Ovary (tissue), 9 donors: ENCODE measurements around the gene MEIS1. TPM values are rescaled to one million over a fixed set of nuclear protein-coding genes. Genes with fewer than 3 reads are reported as not detected.

Experiments used
- DNase-seq, 5 donors: peaks; one replicate each; pipeline ENCODE4 v3.0.0-alpha.2; 2019 to 2020
- H3K27ac ChIP-seq, 2 donors: fragments of 200-600 bp; one replicate each; pipeline versions ENCODE4 v1.5.1 to v1.8.0; 2019 to 2022
- H3K27me3 ChIP-seq: fragments of 200-600 bp; one replicate; pipeline ENCODE4 v1.8.0; 2022
- H3K36me3 ChIP-seq: fragments of 200-600 bp; sonication (generic); one replicate; pipeline ENCODE4 v1.5.1; 2019
- H3K4me1 ChIP-seq: one replicate; pipeline ENCODE4 v1.8.1; 2013; ENCODE audit warnings: mild to moderate bottlenecking, moderate library complexity; ENCODE audit not compliant: insufficient read depth
- H3K4me3 ChIP-seq: fragments of 200-600 bp; sonication (generic); one replicate; pipeline ENCODE4 v1.5.1; 2017
- H3K9me3 ChIP-seq, 2 donors: fragments of 200-600 bp in 1 of 2; sonication (generic) in 1 of 2; one replicate each; pipeline versions ENCODE4 v1.5.1 to v1.8.1; 2013 to 2019; ENCODE audit warnings: mild to moderate bottlenecking in 1 of 2, moderate library complexity in 1 of 2
- CTCF ChIP-seq, 3 donors: fragments of 450-650 bp in 2 of 3; fragments of 200-600 bp in 1 of 3; IDR thresholded peaks; one replicate each; pipeline versions ENCODE4 v1.5.1 to v1.8.0; 2016 to 2022; ENCODE audit warnings: antibody characterized with exemption in 3 of 3, mild to moderate bottlenecking in 1 of 3
- EP300 ChIP-seq: sonication (generic); formaldehyde crosslinking; IDR thresholded peaks from one replicate; pipeline ENCODE4 v1.6.1; 2017; ENCODE audit warnings: antibody characterized with exemption
- POLR2A ChIP-seq: fragments of 450-650 bp; IDR thresholded peaks from one replicate; pipeline ENCODE4 v1.6.1; 2017; ENCODE audit warnings: antibody characterized with exemption, mild to moderate bottlenecking, moderate library complexity
- WGBS, 3 donors: extraction: QIAGEN DNeasy Blood & Tissue Kit in 1 of 3; methylation state at CpG; one replicate each; pipeline versions ENCODE4 v1.1.5 to v1.1.7; 2013 to 2017; 5-methylcytosine and 5-hydroxymethylcytosine counted together
- intact Hi-C, 4 donors: fragments of 100-400 bp; cut with DNase I; formaldehyde crosslinking; loops; one replicate each; pipeline versions ENCODE4 v1.11.0 to v1.15.1; 2022 to 2023
- polyA plus RNA-seq, 2 donors: library from polyadenylated mRNA; stranded (reverse); fragments of 200-250 nt in 1 of 2; fragments of 350-450 nt in 1 of 2; fragmentation: Illumina TruSeq in 1 of 2; extraction: RNeasy Lipid Tissue Mini Kit (QIAGEN cat#74804) in 1 of 2; gene quantifications; one replicate each; pipeline ENCODE4 v1.2.3, GENCODE V29; 2013 to 2014
- total RNA-seq, 7 donors: library from RNA; depleted of rRNA in 2 of 7; stranded (reverse); fragments of >200 nt in 2 of 7; fragmentation: NEBNext Ultra II Directional in 3 of 7; extraction: Animal tissue kit (Norgen Biotek cat#: 25700) in 3 of 7; gene quantifications; one replicate each; pipeline versions ENCODE4 v1.1.0 to v1.2.4, GENCODE V29; 2016 to 2023
- donor health status: DM: no; HTN: no; CAD: no; lungs with moderate emphysema.
- donor health status: DM: no; HTN: no; CAD: no.
- donor health status: Bipolar disorder and iron deficiency.
- donor health status: DM: yes; HTN: yes; CAD: no.
- donor health status: DM: no; HTN: no; CAD: no.
- donor health status: DM: yes; HTN: yes; CAD: no.

The MEIS1 gene
- total and polyA plus RNA-seq, 9 donors: 19.4 to 163 (median 80.4) TPM

DNA sequence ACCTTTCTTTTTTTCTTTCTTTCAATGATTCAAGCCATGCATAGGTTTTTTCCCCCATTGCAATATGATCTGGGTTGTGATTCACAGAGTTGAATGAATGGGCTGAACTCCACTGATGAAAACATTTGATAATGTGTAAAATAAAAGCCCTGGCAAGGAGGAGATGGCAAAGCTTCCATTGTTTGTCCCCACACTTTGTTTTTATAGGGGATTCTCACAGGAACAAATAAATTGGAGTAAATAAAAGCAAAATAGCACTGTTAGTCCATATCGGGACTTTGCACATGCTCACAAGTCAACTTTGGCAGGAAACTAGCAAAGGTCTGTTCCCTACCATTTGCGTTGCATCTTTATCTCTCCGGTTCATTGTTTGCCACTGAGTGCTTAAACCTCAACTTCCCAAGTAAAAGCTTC, 55.7 kb downstream of the MEIS1 start:
- DNase-seq: no peak
- H3K4me3 ChIP-seq: no peak overlapping the region
- H3K4me1 ChIP-seq: peaks cover 6% of the 10 kb centered on the region
- TF ChIP-seq EP300 (no peak), CTCF (IDR thresholded peaks at IDR 0.05) (no peak), POLR2A (no peak)
- intact Hi-C loops: loop anchor here in 1 of 4 donors (10.0 kb wide), 1 partner anchor 46 kb away; no protein-coding TSS in a partner anchor
- H3K9me3 ChIP-seq: no peaks in the 10 kb centered on the region
- 27 to 39% (median 32%) methylated on average over 3 of the region's 3 CpGs for WGBS, 3 donors
- H3K36me3 ChIP-seq: no peaks in the 10 kb centered on the region
- H3K27me3 ChIP-seq: no peaks in the 10 kb centered on the region
- no peak overlapping the region for H3K27ac ChIP-seq

- Histone ChIP-seq H3K27me3 (no peaks in the 10 kb centered on the region), H3K9me3 (no peaks in the 10 kb centered on the region), H3K4me1 (peaks cover 18% of the 10 kb centered on the region), H3K4me3 (no peak overlapping the region), H3K27ac (no peak overlapping the region), H3K36me3 (no peaks in the 10 kb centered on the region)
- intact Hi-C loops: loop anchor here in 1 of 4 donors (10.0 kb wide), 1 partner anchor 50 kb away; no protein-coding TSS in a partner anchor
- peak in 4 of 5 donors; percentile 59 to 80 (median 72) for DNase-seq
- 45 to 66% (median 55%) methylated on average over 6 of the region's 6 CpGs for WGBS, 3 donors
- TF ChIP-seq POLR2A: no peak
Measured at GRCh38 chr2:66494708-66495107, 59.8 kb downstream of the MEIS1 start.

- no peaks in the 10 kb centered on the region for H3K9me3 ChIP-seq
- 36 to 37% (median 37%) methylated on average over 13 of the region's 13 CpGs for WGBS, 3 donors
- H3K27ac ChIP-seq: peak overlapping the region in 1 of 2 donors; percentile 25
- H3K36me3 ChIP-seq: no peaks in the 10 kb centered on the region
- no peaks in the 10 kb centered on the region for H3K27me3 ChIP-seq
- no peak overlapping the region for H3K4me3 ChIP-seq
- peak in 2 of 3 donors; percentile 41 to 45 for TF ChIP-seq CTCF (IDR thresholded peaks at IDR 0.05)
- TF ChIP-seq EP300: no peak
- no peak for TF ChIP-seq POLR2A
- peak; percentile 65 to 79 (median 72) for DNase-seq
- intact Hi-C loops: loop anchor here in 1 of 4 donors (10.0 kb wide), 1 partner anchor 51 kb away; no protein-coding TSS in a partner anchor
- H3K4me1 ChIP-seq: peaks cover 17% of the 10 kb centered on the region
Measured at GRCh38 chr2:66495788-66496640, 61.1 kb downstream of the MEIS1 start.

GRCh38 chr2:66496670-66497420, 61.9 kb downstream of the MEIS1 start:
- DNase-seq: no peak
- Histone ChIP-seq H3K9me3 (no peaks in the 10 kb centered on the region), H3K36me3 (no peaks in the 10 kb centered on the region), H3K27me3 (no peaks in the 10 kb centered on the region), H3K4me3 (no peak overlapping the region), H3K27ac (peak overlapping the region in 1 of 2 donors; percentile 25), H3K4me1 (peaks cover 17% of the 10 kb centered on the region)
- intact Hi-C loops: loop anchor here in 1 of 4 donors (10.0 kb wide), 1 partner anchor 52 kb away; no protein-coding TSS in a partner anchor
- WGBS, 3 donors: 22 to 35% (median 25%) methylated on average over 5 of the region's 5 CpGs
- no peak for TF ChIP-seq POLR2A
- no peak for TF ChIP-seq CTCF (IDR thresholded peaks at IDR 0.05)
- no peak for TF ChIP-seq EP300
